K562 (cell line): ENCODE results near the gene TOM1L2.
"Not testable (repeated sequence)": the region's sequence is repeated elsewhere in the genome, so short reads cannot be mapped to it uniquely, and the experiment has no call there.

Experiments
- POLR2A ChIP-seq: fragments of 450-650 bp; conservative IDR thresholded peaks from 2 replicates; pipeline ENCODE4 v1.6.1; 2016
- SMC3 ChIP-seq: conservative IDR thresholded peaks from 2 replicates; pipeline ENCODE4 v1.6.1; 2011; ENCODE audit warnings: low read depth, low read length, improper control_type of control experiment; ENCODE audit not compliant: insufficient read depth
- ZBTB11 ChIP-seq, 3 experiments: fragments of 200-800 bp in 1 of 3; fragments of 250-450 bp in 1 of 3; fragments of 450-650 bp in 1 of 3; sonication (Bioruptor Pico) in 1 of 3; sonication (Bioruptor generic) in 1 of 3; formaldehyde crosslinking in 1 of 3; IDR thresholded peaks; 2 replicates each; pipeline versions ENCODE4 v1.6.1 to v1.8.0; 2016 to 2022; ENCODE audit warnings: mild to moderate bottlenecking in 2 of 3, missing genetic modification characterization in 2 of 3, missing compliant biosample characterization in 1 of 3, moderate library complexity in 1 of 3
- ZMIZ1 ChIP-seq, 2 experiments: fragments of 150-350 bp in 1 of 2; IDR thresholded peaks; 2 replicates each; pipeline ENCODE4 v1.6.1; 2012 to 2016; ENCODE audit warnings: low read depth in 2 of 2, low read length in 2 of 2, mild to moderate bottlenecking in 1 of 2, moderate library complexity in 1 of 2
- ZNF274 ChIP-seq: IDR thresholded peaks from 2 replicates; pipeline ENCODE4 v1.6.1; 2011; ENCODE audit warnings: low read depth, mild to moderate bottlenecking, low read length, moderate library complexity, borderline replicate concordance
- ZSCAN32 ChIP-seq: fragments of 450-650 bp; formaldehyde crosslinking; IDR thresholded peaks from 2 replicates; pipeline ENCODE4 v1.4.0; 2020; ENCODE audit warnings: mild to moderate bottlenecking, moderate library complexity

- TF ChIP-seq ZBTB11 (CRISPR knock-in tag; IDR thresholded peaks at IDR 0.05); ZSCAN32 (CRISPR knock-in tag); ZNF274; SMC3; POLR2A; ZMIZ1 (IDR thresholded peaks at IDR 0.05; ENCODE audit: low read depth in 2 of 2, low read length in 2 of 2): not testable (repeated sequence)
Measured at GRCh38 chr17:17955790-17956341, 16.3 kb downstream of the TOM1L2 start.
